GM19240 (cell line): Measurements from ENCODE around the gene SERPINA1.

Source experiments
- DNase-seq: peaks from one replicate; pipeline ENCODE4 v3.0.0; 2011; ENCODE audit warnings: low spot score; ENCODE audit not compliant: insufficient read length

The SERPINA1 gene

DNA sequence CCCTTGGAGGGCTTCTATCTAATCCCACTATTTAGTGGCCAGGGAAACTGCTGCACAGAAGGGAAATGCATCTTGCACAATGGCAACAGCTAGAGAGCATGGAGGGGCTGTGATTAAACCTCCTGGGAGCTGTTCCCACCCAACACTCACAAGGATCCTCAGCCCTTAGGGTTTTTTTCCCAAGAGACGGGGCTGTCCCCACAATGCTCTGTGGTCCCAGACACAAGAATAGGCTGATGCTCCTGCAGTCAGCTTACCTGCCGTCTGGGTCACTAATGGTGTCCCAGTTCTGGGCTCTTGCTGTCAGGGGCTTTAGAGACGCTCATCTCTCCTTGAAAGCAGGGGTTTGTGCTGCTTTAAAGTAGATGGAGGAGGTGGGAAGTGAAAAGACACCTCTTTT, 4.6 kb downstream of the SERPINA1 start:
- DNase-seq = no peak

DNA sequence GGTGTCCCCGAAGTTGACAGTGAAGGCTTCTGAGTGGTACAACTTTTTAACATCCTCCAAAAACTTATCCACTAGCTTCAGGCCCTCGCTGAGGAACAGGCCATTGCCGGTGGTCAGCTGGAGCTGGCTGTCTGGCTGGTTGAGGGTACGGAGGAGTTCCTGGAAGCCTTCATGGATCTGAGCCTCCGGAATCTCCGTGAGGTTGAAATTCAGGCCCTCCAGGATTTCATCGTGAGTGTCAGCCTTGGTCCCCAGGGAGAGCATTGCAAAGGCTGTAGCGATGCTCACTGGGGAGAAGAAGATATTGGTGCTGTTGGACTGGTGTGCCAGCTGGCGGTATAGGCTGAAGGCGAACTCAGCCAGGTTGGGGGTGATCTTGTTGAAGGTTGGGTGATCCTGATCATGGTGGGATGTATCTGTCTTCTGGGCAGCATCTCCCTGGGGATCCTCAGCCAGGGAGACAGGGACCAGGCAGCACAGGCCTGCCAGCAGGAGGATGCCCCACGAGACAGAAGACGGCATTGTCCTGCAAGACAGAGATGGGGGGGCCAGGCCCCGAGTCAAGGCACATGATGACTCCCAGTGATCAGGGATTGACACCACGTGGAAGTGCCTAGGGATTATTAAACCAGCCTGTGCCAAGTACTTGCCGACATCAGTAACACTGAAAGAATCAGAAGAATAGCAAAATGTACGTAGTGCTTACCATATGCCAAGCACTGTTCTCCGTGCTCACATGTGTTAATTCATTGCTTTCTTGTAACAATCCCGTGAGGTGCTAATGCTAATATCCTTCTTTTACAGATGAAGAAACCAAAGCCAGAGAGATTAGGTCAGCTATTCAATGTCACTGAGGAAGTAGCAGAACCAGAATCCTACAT, 5.4 kb downstream of the SERPINA1 start:
- DNase-seq = no peak

GRCh38 chr14:94382099-94382715, 6.2 kb downstream of the SERPINA1 start:
- no peak for DNase-seq

- no peak for DNase-seq
Observed at GRCh38 chr14:94381149-94382030, 7.0 kb downstream of the SERPINA1 start.

- DNase-seq = no peak
Observed at GRCh38 chr14:94380225-94381148, 7.9 kb downstream of the SERPINA1 start.

DNA sequence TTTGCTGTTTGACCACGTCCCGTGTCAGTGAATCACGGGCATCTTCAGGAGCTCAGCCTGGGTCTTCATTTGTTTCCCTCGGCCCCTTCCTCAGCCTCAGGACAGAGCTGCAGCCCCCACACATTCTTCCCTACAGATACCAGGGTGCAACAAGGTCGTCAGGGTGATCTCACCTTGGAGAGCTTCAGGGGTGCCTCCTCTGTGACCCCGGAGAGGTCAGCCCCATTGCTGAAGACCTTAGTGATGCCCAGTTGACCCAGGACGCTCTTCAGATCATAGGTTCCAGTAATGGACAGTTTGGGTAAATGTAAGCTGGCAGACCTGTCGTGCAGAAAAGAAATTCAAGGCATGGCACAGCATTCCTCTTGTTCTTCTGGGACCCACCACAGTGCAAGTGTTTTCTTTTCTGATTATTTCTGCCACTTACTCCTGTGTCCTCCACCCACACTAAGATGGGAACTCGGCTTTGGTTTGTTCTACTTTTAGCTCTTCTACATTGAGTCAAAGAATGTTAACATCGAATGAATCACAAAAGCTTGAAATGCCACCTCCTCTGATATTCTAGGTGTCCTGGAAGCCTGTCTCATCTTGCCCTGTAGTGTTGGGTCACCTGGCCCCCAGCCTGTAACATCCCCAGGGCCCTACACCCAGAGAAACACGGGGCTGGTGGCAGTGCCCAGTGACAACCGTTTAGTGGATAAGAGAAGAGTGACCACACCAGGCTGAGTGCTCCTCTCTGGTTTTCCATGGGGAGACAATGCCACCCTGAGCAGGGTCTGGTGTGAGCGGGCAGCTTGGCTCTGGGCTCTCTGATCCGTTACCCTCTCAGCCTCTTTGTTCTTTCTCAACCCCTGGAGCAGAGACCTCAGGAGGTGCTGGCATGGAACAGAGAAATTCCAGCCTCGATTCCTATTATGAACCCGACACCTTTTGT, 8.8 kb downstream of the SERPINA1 start:
- no peak for DNase-seq

GRCh38 chr14:94378527-94379290, 9.7 kb downstream of the SERPINA1 start:
- DNase-seq = no peak

DNA sequence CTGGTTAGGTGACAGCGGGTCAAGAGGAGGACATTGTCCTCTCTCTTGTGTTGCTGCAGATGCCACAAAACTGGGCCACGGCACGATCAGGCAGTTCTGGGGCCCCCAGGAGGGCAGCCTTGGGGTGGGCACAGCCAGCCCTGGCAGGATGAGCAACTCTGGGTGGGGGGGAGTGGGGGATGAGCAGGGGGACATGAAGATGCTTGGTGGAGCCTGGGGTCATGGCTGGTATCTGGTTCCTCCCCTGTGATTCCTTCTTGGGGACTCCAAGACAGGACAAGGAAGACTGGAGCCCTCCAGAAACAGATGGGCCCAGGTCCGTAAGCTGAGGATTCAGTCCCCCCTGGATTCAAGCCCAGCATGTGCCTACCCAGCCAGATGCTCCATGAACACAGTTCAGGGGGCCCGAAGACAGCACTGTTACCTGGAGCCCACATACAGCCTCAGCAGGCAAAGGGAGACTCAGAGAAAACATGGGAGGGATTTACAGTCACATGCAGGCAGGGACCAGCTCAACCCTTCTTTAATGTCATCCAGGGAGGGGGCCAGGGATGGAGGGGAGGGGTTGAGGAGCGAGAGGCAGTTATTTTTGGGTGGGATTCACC, 10.4 kb downstream of the SERPINA1 start:
- DNase-seq = no peak

GRCh38 chr14:94376976-94377865, 11.2 kb downstream of the SERPINA1 start:
- no peak for DNase-seq

DNA sequence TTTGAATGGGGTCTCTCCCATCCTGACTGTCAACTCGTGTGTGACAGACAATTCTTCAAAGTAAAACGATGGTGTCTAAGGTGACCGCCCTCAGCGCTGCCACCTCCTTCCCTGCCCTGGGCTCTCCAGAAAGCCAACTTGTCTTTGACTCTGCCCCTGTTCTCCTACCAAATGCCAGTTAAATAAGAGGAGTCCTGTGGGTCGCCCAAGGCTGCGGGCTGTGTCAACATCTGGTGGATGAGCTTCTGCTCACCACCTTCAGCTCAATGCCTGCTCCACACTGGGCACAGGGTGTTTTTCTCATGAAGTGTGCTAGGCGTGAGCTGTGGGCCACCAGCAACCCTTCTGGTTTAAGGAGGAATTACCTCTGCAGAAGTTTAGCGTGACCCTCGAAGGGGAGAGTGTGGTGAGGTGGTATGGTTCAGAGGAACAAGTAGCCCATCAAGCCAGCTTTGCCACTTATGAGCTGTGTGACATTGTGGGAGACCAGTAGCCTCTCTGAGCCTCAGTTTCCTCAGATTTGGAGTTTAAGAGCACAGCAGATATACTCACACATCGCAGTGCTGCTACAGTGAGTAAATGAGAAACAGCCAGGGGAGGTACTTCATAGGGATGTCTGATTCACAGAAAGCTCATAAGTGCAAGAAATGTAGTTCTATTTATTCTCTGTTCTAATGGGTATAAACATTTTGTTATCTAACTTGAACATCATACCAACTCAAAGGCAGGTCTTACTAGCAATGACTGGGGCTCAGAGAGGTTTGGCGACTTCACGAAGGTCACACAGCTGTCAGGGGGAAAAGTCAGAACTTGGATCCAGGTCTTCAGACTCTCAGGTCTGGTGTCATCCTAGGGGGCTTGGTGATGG, 12.1 kb downstream of the SERPINA1 start:
- no peak for DNase-seq

DNA sequence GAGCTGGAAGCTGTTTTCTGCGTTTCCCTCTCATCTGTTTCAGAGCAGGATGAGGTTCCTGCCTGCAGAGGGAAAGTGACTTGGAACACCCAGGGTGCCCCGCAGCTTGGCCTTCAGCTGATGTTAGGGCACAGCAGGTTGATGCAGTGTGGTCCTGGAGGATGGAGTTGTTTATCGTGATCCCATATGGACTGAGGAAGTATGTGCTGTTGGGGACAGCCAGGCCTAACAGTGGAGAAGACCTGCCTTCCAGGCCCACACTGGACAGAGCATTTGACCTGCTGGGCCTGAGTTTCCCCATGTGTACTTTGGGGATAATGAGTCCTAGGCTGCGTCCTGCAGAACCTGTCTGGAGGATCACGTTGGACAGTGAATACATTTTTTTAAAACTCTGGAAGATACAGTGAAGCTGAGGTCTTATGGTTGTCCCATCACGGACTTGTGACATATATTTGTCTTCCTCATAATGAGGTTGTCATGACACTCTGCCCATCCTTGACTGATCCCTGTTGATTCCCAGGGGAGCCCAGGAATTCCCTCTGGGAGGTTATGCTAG, 12.8 kb downstream of the SERPINA1 start:
- no peak for DNase-seq

DNA sequence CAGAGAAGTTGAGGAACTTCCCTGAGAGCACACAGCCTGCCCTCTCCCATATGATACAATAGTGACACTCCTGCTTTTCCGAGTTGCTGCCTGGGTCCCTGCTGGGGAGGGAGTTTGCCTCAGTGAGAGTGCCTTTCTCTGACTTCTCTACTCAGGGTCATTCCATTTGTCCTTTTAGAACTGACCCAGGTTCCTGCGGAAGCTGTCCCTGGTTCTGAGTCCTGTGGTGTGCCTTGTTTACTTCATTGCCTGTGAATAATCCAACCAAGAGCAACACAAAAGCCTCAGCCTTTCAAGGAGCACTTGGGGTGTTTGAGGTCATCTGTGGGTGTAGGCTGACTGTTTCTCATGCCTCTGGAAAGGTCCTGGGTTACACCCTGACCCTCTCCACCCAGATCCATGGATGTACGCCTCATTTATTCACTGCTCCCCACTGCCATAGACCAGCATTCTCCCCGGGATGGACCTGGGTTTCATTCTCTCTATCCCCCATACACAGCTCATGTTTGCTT, 13.6 kb downstream of the SERPINA1 start:
- DNase-seq = no peak

- no peak for DNase-seq
Observed at GRCh38 chr14:94374116-94374515, 14.3 kb downstream of the SERPINA1 start.

DNA sequence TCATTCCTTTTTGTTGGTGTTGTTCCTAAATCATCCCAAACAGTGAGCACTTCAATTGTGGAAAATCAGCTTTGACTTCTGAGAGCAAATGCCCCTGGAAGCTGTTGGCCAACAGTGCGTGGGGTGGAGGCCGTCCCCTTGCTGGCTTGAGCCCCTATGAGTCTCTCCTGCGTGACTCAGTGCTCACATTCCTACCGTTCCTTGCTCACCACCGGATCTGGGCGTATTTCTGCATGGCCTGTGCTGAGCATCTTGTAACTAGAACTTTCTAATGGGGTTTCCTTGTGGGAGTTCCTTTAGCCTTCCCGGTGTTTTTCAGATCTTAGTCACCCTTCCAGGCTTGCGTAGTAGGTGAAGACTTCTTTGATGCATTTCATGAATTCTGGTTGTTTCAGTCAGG, 14.7 kb downstream of the SERPINA1 start:
- no peak for DNase-seq

- DNase-seq = no peak
Observed at GRCh38 chr14:94372021-94372605, 16.3 kb downstream of the SERPINA1 start.

- no peak for DNase-seq
Observed at GRCh38 chr14:94370524-94370910, 17.9 kb downstream of the SERPINA1 start.
